HG02623 (cell line): ENCODE data around the gene FNDC3A.
"Not testable (repeated sequence)": the region's sequence is repeated elsewhere in the genome, so short reads cannot be mapped to it uniquely, and the experiment has no call there.

Experiments
- ATAC-seq: cut with Tn5 transposase; IDR thresholded peaks from one replicate; pipeline ENCODE4 v1.9.1; 2021; ENCODE audit warnings: moderate library complexity; ENCODE audit not compliant: unreplicated experiment

FNDC3A gene

GRCh38 chr13:49125964-49126524 lies 150.3 kb downstream of the FNDC3A start:
- no peak for ATAC-seq

- no peak for ATAC-seq
These were observed 156.8 kb downstream of the FNDC3A start for GRCh38 chr13:49132479-49133002.

GRCh38 chr13:49134305-49134704 lies 158.6 kb downstream of the FNDC3A start:
- ATAC-seq: no peak

- not testable (repeated sequence) for ATAC-seq
These were observed 161.5 kb downstream of the FNDC3A start for GRCh38 chr13:49137138-49137643.

- no peak for ATAC-seq
These were observed 165.3 kb downstream of the FNDC3A start for GRCh38 chr13:49140910-49141611.

GRCh38 chr13:49146950-49147355 lies 171.2 kb downstream of the FNDC3A start:
- ATAC-seq: no peak

GRCh38 chr13:49148405-49148804 lies 172.7 kb downstream of the FNDC3A start:
- no peak for ATAC-seq

- not testable (repeated sequence) for ATAC-seq
These were observed 182.4 kb downstream of the FNDC3A start for GRCh38 chr13:49157955-49158584.

GRCh38 chr13:49163162-49163561 lies 187.4 kb downstream of the FNDC3A start:
- not testable (repeated sequence) for ATAC-seq

GRCh38 chr13:49164712-49165111 lies 189.0 kb downstream of the FNDC3A start:
- ATAC-seq: no peak

- ATAC-seq: no peak
These were observed 190.4 kb downstream of the FNDC3A start for GRCh38 chr13:49165798-49166752.

- no peak for ATAC-seq
These were observed 195.6 kb downstream of the FNDC3A start for GRCh38 chr13:49171359-49171758.

- ATAC-seq: no peak
These were observed 208.1 kb downstream of the FNDC3A start for GRCh38 chr13:49183672-49184325.

GRCh38 chr13:49184621-49185020 lies 208.9 kb downstream of the FNDC3A start:
- ATAC-seq: no peak

GRCh38 chr13:49185264-49185663 lies 209.6 kb downstream of the FNDC3A start:
- ATAC-seq: no peak

- no peak for ATAC-seq
These were observed 215.2 kb downstream of the FNDC3A start for GRCh38 chr13:49190901-49191300.

- no peak for ATAC-seq
These were observed 230.9 kb downstream of the FNDC3A start for GRCh38 chr13:49206641-49207040.

GRCh38 chr13:49208619-49209018 lies 232.9 kb downstream of the FNDC3A start:
- no peak for ATAC-seq

GRCh38 chr13:49210114-49210513 lies 234.4 kb downstream of the FNDC3A start:
- no peak for ATAC-seq

- no peak for ATAC-seq
These were observed 235.0 kb downstream of the FNDC3A start for GRCh38 chr13:49210669-49211068.
